ENCODE measurements around the gene NSD1.

The NSD1 gene

DNA sequence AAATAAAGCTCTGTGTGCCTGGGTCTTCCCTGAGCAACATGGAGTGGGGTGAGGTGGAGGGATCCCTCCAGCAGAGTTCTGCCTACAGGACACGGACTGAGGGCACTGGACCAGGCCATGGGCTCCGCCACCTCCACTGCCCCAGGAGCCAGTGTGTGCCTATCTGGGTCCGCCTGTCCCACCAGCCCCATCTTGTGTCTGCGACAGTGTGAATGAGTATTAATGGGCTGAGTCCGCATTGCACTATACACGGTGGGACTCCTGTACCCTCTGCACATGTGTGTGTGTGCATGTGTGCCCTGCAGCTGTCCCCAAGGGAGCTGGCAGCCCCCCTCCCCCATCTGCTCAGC, 35.5 kb upstream of the NSD1 start:
- DNase-seq (ENCODE audit: low read depth), result no peak

DNA sequence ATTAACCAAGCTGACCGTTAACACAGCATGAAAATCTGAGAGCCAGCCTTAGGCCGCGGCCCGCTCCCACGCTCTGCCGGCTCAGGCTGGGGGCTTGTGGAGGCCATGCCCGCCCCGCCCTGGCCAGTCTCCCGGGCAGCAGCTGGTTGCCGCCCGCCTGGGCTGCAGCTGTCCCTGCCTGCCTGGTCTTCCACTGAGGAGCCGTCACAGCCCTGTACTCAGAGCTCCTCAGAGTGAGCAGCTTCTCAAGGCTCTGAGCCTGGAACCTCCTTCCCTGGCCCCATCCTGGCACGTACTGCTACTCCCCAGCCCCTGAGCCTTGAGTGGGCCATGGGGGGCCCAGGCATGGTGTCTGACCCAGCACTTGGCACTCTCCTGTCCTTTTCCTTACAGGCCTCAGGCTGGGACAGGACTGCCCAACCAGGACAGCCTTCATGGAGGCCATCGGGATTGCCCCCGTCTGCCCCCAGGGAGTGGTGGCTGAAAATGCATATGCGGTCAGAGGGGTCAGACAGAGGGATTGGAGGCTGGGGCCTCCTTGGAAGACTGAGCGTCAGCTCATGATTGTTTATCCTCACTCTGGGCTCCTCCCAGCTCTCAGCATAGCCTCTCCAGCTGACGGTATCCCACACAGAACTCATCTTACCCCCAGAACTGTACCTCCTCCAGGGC, 35.0 kb upstream of the NSD1 start:
- DNase-seq (ENCODE audit: low read depth), result no peak

DNA sequence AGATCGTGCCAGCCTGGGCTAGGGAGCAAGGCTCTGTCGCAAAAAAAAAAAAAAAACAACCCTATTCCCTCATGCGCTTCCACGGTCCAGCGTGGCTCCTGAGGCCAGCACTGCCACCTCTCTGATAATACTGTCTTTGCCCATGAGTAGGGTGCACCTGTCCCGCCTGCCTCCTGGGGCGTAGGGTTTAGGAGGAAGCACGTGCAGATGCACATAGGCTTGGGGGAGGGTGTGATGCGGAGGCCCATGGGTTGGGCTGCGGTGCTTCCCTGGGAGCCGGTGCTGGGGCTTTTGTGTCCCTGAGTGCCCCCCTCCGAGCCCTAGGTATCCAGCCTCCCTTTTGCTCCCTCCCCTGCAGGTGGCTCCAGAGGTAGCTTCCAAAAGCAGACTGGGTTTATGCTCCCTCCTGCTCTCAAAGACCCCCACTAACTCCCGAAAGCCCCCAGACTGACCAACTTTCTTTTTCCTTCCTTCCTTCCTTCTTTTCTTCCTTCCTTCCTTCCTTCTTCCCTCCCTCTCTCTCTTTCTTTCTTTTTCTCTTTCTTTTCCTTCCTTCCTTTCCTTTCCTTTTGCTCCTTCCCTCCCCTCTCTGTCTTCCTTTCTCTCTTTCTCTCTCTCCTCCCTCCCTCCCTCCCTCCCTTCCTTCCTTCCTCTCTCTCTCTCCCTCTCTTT, 34.0 kb upstream of the NSD1 start:
- DNase-seq (ENCODE audit: low read depth), result no peak

DNA sequence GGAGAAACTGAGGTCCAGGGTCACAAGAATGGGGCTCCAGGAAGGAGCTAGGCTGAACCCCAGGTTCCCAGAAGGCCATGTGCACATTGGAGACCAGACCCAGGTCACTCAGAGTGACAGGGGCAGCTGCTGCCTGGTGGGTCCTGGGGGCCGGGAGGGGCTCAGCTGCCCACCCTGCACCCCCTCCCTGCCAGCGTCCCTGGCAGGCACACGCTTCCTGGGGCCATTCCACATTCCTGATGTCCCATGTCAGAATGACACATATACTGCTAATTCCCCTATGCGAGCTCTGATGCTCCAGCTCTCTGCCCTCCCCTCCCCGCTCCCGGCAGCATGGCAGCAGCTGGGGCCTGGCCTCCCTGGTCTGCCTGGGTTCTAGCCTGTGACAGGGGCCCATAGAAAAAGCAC, 32.9 kb upstream of the NSD1 start:
- DNase-seq (ENCODE audit: low read depth), result no peak

DNA sequence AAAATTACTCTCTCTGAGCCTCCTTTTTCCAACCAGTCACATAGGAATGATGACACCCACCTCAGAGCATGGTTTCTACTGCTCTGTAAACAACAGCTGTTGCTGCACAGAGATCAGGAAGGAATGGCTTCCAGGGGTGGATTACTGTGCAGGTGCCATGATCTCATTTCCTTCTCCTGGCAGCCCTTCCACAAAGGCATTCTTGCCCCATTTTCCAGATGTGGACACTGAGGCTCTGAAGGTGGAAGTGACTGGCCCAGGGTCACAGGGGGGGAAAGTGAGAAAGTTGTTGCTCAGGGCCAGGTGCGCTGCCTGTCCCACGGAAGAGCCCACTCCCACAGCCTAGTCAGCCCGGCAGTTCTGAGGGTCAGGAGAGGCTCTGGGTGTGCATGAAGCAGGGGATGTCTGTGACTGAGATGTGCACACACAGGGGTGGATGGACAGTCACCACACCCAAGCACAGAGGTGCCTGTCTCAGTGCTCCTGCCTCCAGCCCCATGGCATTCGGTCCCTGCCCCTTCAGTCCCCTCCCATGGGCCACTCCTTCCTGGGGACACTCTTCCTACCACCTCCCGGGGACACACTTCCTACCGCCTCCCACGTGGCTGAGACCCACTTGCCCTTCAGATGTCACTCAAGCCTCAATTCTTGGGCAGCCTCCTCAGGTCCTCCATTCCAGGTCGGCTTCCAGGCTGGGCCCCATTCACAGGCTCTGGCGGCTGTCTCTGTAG, 29.9 kb upstream of the NSD1 start:
- DNase-seq (ENCODE audit: low read depth), result no peak

DNA sequence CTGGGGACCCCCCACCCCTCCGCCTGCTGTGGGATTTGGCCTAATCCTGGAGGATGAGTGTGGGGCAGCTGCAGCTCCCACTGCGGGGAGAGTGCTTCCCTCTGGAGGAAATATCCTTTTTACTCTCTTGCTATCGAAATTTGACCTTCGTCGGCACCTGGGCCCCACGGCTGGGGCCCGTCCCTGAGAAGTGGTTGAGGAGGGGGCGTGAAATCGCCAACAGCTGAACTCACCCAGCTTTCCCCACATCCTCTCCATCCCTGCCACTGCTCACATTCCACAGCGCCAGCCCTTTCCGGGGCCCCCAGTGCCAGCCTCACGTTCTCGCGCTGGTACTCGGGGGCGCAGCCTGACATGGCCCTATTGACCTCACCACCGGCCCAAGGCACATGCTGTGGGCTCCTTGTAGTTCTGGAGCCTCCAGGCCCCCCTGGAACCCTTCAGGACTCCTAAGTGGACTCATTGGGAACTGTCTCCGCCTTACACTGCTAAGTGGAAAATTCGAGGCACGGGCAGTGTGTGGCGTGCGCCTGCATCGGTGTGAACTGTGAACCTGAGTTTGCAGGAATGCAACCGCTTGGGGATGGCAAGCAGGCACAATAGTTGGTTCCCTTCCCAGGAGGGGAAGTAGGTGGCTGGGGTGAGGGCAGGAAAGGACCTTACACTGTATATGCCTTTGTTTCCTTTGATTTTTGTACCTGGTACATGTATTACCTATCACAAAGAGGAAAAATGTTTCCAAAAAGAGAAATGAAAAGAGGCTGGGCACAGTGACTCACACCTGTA, 27.7 kb upstream of the NSD1 start:
- DNase-seq (ENCODE audit: low read depth), result no peak

DNA sequence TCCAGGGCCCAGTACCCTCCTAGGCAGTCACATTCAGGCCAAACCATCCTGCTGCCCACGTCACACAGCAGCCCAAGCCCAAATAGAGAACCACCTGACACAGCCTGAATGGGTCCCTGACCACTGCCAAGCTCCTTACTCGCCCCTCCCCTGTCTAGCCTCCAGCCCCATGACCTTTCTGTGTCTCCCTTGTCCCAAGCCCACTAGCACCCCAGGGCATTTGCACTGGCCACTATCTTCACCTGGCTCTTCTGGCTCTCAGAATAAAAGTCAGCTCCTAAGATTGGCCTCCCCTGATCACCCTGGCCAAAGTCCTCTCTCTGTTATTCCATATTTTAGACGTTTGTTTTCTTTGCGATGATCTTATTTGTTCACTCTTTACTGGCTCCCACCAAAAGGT, 26.4 kb upstream of the NSD1 start:
- DNase-seq (ENCODE audit: low read depth), result no peak

DNA sequence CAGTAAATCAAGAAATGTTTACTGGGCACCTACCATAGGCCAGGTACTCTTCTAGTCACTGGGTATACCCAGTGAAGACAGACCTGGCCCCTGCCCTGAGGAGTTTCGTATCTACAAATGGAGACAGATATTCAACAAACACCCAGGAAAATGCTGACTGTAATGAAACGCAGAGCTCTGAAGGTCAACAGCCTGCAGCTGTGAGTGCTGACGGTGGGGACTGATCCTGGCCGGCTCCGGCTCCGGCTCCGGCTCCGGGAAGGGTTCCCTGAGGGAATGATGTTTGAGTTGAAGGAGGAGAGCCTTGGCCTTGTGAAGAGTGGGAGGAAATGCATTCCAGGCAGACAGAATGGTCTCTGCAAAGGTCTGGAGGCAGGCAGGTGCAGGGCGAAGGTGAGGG, 23.8 kb upstream of the NSD1 start:
- no peak for DNase-seq (ENCODE audit: low read depth)

DNA sequence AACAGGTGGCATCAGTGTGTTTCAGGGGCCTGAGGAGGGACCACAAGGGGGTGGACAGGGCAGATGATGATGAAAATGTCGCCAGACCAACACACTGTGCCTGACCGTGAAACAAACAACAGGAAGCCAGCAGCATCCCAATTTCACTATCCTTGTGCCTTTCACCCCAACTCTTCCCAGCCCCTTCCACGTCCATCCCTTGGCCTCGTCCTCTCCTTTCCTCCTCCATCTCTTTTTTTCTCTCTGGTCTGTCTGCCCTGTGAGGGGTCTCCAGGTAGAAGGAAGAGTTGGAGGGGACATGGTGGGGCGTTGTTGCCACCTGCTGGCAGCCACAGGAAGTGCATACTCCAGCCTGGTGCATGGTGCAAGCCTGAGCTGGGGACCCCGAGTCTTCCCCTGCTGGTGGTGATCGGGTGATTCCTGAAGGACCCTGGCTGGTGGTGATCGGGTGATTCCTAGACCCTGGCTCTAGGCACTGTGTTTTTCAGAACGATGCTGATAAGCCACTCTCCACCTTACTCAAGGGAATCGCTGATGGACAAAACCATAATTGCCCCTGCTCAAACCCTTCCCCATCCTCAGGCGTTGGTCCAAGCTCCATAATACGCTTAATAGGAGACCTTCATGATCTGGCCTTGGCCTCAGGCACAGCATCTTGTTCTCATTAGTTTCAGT, 21.7 kb upstream of the NSD1 start:
- peak; percentile 45 for DNase-seq (ENCODE audit: low read depth)

DNA sequence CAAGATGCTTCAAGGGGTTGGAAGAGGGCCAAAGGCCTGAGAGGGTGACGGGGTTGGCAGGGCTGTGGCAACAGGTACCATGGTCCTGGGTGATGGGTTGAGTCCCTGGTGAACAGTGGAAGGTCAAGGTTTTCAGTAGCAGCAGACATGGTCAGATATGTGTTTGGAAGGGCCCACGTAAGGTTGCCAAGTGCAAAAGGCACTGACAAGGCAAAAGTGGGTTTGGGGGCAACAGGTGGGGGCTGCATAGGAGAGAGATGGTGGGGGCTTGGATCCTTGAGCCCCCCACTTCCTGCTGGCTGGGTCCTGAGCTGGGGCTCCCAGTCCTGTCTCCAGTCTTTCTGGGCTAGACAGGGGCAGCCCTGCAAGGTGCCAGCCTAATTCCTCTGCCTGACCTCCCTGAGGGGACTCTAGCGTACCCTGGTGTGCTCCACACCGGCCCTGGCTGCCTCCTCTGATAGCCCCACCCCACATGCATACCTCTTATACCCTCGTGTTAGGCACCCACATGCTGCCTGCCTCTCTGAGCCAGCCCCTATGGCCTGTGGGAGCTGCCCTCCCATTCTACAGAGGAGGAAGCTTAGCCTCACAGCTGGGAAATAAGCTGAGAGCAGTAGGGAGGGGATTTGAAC, 20.9 kb upstream of the NSD1 start:
- DNase-seq (ENCODE audit: low read depth), result no peak

DNA sequence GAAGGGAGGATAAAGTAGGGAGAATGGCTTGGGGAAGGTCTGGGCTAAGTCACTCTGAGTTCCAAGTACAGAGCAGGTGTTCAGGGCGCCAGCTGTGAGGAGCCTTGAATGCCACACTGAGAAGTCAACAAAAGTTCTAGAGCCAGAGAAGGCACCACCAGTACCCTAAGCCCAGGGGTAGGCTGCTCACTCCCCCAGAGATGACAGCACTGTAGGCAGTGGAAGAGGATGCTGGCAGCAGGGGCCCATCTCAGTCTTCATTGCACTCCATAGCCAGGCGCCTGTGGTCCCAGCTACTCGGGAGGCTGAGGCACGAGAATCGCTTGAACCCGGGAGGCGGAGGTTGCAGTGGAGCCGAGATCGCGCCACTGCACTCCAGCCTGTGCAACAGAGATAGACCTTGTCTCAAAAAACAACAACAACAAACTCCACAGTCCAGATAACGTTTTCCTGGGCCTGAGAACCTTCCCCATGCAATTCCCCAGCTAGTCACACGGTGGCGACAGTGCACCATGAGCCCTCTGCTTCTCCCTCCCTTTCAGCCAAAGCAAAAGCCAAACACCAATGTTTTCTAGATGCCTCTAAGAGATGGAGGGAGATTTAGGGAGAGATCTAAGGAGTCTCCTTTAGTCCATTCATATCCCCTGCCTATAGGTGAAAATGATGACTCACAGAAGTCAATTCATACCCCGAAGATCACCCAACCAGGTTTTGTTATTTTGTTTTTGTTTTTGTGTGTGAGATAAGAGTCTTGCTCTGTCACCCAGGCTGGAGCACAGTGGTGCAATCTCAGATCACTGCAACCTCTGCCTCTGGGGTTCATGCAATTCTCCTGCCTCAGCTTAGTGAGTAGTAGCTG, 19.8 kb upstream of the NSD1 start:
- DNase-seq (ENCODE audit: low read depth), result peak; percentile 63

DNA sequence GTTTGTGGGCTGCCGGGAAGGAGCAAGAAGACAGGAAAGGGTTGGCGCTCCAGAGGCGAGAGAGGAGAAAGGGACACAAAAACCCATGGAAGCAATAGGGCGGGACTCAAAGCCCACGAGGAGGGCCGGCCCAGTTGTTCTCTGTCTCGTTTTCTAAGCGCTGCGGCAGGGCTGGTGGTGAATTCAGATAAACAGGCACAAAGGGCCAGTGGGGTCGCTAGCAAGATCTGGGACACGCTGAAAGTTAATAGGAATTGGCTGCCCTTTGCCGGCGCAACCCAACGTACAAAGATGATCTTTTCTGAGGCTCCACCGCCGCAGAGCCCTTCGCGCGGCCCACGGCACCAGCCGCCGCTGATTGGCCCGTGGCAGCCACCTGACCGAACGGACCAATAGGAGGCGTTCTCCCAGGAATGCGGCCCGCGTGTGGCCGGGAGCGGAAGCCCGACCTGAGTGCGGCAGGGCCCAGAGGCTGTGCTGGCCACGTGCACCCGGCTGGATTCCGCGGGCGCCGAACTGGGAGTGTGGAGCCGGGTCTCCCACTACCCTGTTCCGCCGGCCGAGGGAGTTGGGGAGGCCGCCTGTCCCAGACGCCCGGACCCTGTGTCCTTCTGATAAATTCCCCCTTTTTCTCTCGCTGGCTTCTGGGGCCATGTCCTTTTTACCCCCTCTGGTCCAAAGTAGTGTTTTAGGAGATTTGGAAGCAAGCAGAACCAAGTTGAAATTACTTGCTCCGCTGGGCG, 16.8 kb upstream of the NSD1 start:
- peak; percentile 63 for DNase-seq (ENCODE audit: low read depth)

DNA sequence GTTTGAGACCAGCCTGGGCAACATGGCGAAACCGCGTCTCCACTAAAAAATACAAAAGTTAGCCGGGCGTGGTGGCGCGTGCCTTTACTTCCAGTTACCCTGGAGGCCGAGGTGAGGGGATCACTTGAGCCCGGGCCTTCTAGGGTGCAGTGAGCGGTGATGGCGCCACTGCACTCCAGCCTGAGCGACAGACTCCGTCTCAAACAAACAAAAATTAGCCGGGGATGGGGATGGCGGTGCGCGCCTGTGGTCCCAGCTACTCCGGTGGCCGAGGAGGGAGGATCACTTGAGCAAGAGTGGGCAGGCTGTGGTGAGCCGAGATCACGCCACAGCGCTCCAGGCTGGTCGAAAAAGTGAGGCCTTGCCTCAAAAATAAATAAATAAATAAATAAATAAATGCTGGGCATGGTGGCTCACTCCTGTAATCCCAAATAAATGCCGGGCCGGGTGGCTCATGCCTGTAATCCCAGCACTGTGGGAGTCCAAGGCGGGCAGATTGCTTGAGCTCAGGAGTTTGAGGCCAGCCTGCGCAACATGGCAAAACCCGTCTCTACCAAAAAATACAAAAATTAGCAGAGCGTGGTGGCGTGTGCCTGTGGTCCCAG, 16.0 kb upstream of the NSD1 start:
- DNase-seq (ENCODE audit: low read depth), result no peak

DNA sequence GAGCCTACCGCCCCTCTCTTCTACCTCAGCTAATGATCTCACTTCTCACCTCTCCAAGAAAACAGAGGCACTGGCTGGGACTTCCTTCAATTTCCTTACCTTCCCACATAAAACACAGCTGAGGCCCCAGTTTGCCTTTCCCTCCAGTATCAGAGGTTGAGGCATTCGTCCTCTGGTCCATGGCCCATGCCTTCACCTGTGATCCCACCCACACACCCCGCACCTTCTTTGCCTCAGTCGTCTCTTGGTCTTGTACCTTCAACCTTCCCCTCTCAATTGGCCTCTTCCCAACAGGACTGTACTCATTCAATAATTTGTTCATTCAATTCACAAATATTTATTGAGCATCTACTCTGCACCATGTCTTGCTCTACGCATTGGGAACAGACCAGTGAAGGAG, 11.0 kb upstream of the NSD1 start:
- no peak for DNase-seq (ENCODE audit: low read depth)

DNA sequence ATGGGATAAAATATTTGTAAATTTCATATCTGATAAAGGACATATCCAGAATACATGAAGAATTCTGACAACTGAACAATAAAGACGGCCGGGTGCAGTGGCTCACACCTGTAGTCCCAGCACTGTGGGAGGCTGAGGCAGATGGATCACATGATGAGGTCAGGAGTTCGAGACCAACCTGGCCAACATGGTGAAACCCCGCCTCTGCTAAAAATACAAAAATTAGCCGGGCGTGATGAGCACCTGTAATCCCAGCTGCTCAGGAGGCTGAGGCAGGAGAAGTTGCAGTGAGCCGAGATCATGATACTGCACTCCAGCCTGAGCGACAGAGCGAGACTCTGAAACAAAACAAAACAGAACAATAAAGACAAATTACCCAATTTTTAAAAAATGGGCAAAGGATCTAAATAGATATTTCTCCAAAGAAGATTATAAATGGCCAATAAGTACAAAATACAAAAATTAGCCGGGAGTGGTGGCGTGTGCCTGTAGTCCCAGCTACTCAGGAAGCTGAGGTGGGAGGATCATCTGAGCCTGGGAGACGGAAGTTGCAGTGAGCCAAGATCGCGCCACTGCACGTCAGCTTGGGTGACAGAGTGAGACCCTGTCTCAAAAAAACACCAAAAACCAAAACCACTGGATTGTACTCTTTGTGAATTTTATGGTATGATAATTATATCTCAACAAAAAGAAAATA, 9.6 kb upstream of the NSD1 start:
- DNase-seq (ENCODE audit: low read depth), result no peak

DNA sequence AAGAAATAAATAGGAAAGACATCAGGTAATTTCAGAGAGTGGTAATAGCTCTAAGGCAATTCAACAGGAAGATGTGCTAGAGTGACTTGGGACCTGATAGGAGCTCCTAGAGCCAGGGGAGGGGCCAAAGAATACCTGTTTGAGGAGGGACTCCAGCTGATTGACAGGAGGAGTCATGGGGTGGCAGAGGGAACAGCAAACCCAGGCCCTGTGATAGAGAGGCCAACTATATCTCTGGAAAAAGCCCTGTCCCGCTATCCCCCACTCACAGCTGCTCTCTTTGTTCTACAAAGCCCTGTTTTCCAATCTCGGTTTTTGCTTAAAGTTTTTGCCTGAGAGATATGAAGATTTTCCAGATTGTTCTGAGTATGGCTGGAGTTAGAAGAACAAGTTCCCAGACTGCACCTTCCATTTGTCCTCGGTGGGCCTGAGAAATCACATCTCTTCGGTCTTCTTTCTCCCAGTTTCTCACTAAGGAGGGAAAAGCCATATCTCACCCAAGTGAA, 9.0 kb upstream of the NSD1 start:
- no peak for DNase-seq (ENCODE audit: low read depth)

DNA sequence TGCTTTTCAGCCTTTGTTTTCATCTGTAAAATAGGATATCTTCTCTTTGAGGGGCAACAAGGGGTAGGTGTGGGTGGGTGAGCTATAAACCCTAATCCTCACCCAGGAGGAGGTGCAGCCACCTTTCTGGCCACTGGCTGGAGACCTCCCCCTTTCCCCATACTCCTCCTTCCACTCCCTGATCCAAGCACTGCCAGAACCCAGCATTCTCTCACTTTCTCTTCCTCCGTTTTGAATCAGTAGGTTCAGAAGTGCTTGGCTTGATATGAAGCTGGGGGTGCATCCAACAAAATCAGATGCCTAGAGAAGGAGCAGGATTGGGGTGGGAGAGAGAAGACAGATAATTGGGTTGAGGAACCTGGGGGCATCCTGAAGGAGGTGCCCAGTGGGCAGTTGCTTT, 6.8 kb upstream of the NSD1 start:
- no peak for DNase-seq (ENCODE audit: low read depth)

DNA sequence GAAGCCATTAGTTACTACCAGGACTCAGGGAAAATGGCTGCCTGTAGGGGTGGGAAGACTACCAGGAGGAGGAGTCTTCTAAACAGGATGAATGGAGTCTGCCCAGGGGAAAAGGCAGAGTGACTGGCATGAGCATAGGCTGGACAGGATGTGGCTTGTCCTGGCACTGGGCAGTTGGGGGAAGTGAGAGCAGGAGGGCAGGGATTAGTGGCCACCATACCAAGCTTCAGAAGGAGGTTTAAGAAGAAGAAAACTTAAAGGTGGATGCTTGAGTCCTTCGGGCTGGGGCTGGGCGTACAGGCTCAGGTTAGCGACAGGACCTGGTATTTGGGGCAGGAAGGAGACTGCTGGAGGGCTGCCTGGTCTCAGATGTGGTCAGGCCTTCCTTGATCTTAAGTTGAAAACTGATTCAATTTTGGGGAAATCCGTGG, 5.0 kb upstream of the NSD1 start:
- no peak for DNase-seq (ENCODE audit: low read depth)
